ENCODE measurements around the gene SLC38A2.

GRCh38 chr12:46364777-46365580, 7.6 kb downstream of the SLC38A2 start:
- TF ChIP-seq POLR2A (IDR thresholded peaks at IDR 0.05), result no peak
- TF ChIP-seq CTCF (IDR thresholded peaks at IDR 0.05), result no peak
- no peak for TF ChIP-seq EP300 (IDR thresholded peaks at IDR 0.05)
